Lower lobe of right lung (tissue), 2 donors: ENCODE data around the gene PCBP2. TPM values are rescaled to one million over a fixed set of nuclear protein-coding genes. Genes with fewer than 3 reads are reported as not detected.

ENCODE experiments used
- ATAC-seq, 2 donors: fragments of 200-7000 bp; cut with Tn5 transposase; one replicate each; pipeline ENCODE4 v1.9.1; 2020 to 2022; ENCODE audit warnings: mild to moderate bottlenecking in 2 of 2, moderate library complexity in 2 of 2
- DNase-seq: peaks from one replicate; pipeline ENCODE4 v3.0.0-alpha.2; 2020
- H3K27ac ChIP-seq: fragments of 200-600 bp; one replicate; pipeline ENCODE4 v1.8.0; 2022
- H3K27me3 ChIP-seq: fragments of 200-600 bp; one replicate; pipeline ENCODE4 v1.8.0; 2022; ENCODE audit warnings: low read depth
- H3K36me3 ChIP-seq: fragments of 200-600 bp; one replicate; pipeline ENCODE4 v1.8.0; 2022; ENCODE audit warnings: mild to moderate bottlenecking
- H3K4me1 ChIP-seq: fragments of 200-600 bp; one replicate; pipeline ENCODE4 v1.8.0; 2022
- H3K4me3 ChIP-seq: fragments of 200-600 bp; one replicate; pipeline ENCODE4 v1.8.0; 2022; ENCODE audit warnings: mild to moderate bottlenecking
- H3K9me3 ChIP-seq: fragments of 200-600 bp; one replicate; pipeline ENCODE4 v1.8.0; 2022
- CTCF ChIP-seq: fragments of 200-600 bp; IDR thresholded peaks from one replicate; pipeline ENCODE4 v1.8.0; 2022; ENCODE audit warnings: antibody characterized with exemption, mild to moderate bottlenecking
- intact Hi-C: fragments of 100-400 bp; cut with DNase I; formaldehyde crosslinking; loops from one replicate; pipeline ENCODE4 v1.11.0; 2022
- total RNA-seq: library from RNA; stranded (reverse); fragmentation: NEBNext Ultra II Directional; extraction: Animal tissue kit (Norgen Biotek cat#: 25700); gene quantifications from one replicate; pipeline ENCODE4 v1.2.1, GENCODE V29; 2021
- donor health status: DM: no; HTN: yes; CAD: no; lungs with severe emphysema.

PCBP2 gene
- total RNA-seq, 1 donor from 2014 or later = 767 TPM

GRCh38 chr12:53461059-53461458 is 9.2 kb downstream of the PCBP2 start:
- Histone ChIP-seq H3K27ac (no peak overlapping the region), H3K9me3 (no peaks in the 10 kb centered on the region), H3K4me1 (no peaks in the 10 kb centered on the region), H3K27me3 (no peaks in the 10 kb centered on the region), H3K36me3 (peaks cover 100% of the 10 kb centered on the region), H3K4me3 (no peak overlapping the region)
- no peak for TF ChIP-seq CTCF
- DNase-seq (no peak), ATAC-seq (no peak)
- intact Hi-C loops = no loop called here

- Histone ChIP-seq H3K4me1 (no peaks in the 10 kb centered on the region), H3K27me3 (no peaks in the 10 kb centered on the region), H3K4me3 (no peak overlapping the region), H3K36me3 (peaks cover 100% of the 10 kb centered on the region), H3K9me3 (no peaks in the 10 kb centered on the region), H3K27ac (no peak overlapping the region)
- TF ChIP-seq CTCF = no peak
- ATAC-seq (no peak), DNase-seq (no peak)
- intact Hi-C loops = no loop called here
Observed at GRCh38 chr12:53461591-53461990, 9.7 kb downstream of the PCBP2 start.

- H3K4me1 ChIP-seq = no peaks in the 10 kb centered on the region
- no peaks in the 10 kb centered on the region for H3K27me3 ChIP-seq
- H3K27ac ChIP-seq = no peak overlapping the region
- H3K4me3 ChIP-seq = no peak overlapping the region
- no peaks in the 10 kb centered on the region for H3K9me3 ChIP-seq
- intact Hi-C loops = no loop called here
- DNase-seq (no peak), ATAC-seq (no peak)
- peaks cover 100% of the 10 kb centered on the region for H3K36me3 ChIP-seq
- no peak for TF ChIP-seq CTCF
Observed at GRCh38 chr12:53462935-53463334, 11.0 kb downstream of the PCBP2 start.

GRCh38 chr12:53463802-53464560 is 12.1 kb downstream of the PCBP2 start:
- no peaks in the 10 kb centered on the region for H3K27me3 ChIP-seq
- ATAC-seq = no peak
- no peak for DNase-seq
- no peaks in the 10 kb centered on the region for H3K4me1 ChIP-seq
- no peaks in the 10 kb centered on the region for H3K9me3 ChIP-seq
- no peak for TF ChIP-seq CTCF
- H3K27ac ChIP-seq = no peak overlapping the region
- peaks cover 100% of the 10 kb centered on the region for H3K36me3 ChIP-seq
- H3K4me3 ChIP-seq = no peak overlapping the region
- intact Hi-C loops = no loop called here

- intact Hi-C loops = no loop called here
- peaks cover 100% of the 10 kb centered on the region for H3K36me3 ChIP-seq
- no peak overlapping the region for H3K27ac ChIP-seq
- ATAC-seq (no peak), DNase-seq (no peak)
- no peaks in the 10 kb centered on the region for H3K27me3 ChIP-seq
- H3K4me3 ChIP-seq = no peak overlapping the region
- no peaks in the 10 kb centered on the region for H3K4me1 ChIP-seq
- TF ChIP-seq CTCF = no peak
- no peaks in the 10 kb centered on the region for H3K9me3 ChIP-seq
Observed at GRCh38 chr12:53464685-53465418, 12.9 kb downstream of the PCBP2 start.
